ENCODE measurements around the gene ESYT3.
"Not testable (repeated sequence)": the region's sequence is repeated elsewhere in the genome, so short reads cannot be mapped to it uniquely, and the experiment has no call there.

ESYT3 gene

DNA sequence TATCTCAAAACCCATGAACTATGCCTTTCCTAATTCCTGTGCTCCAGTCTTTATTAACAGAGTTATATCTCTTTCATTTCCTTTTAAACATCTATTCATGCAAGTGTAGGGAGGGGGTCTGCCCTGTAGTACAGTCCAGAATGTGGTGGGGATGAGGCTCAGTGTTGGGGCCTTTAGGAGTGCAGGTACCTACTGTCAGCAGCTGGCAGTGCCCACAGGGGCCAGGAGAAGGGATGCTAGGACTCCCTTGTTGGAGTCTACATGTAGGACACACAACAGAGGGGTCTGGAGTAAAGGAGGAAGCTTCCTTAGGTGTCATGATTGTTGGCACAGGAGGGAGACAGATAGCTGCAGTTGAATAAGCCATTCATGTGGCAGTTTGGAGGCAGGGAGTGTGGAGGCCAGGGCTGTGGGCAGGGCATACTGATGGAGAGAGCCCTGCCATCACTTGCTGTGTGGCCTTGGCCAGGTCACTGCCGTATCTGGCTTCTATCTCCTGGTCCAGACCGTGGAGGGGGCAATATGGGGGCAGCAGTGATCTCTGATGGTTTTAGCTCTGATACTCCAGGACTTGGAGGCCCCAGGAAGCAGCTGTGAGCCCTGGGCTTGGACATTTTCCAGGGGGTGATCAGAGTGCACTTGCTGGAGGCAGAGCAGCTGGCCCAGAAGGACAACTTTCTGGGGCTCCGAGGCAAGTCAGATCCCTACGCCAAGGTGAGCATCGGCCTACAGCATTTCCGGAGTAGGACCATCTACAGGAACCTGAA, 29.5 kb downstream of the ESYT3 start:
- peak; percentile 35 for DNase-seq

- no peak for DNase-seq
Measured at GRCh38 chr3:138464491-138464860, 30.1 kb downstream of the ESYT3 start.

GRCh38 chr3:138465451-138465850, 31.0 kb downstream of the ESYT3 start:
- no peak for DNase-seq

DNA sequence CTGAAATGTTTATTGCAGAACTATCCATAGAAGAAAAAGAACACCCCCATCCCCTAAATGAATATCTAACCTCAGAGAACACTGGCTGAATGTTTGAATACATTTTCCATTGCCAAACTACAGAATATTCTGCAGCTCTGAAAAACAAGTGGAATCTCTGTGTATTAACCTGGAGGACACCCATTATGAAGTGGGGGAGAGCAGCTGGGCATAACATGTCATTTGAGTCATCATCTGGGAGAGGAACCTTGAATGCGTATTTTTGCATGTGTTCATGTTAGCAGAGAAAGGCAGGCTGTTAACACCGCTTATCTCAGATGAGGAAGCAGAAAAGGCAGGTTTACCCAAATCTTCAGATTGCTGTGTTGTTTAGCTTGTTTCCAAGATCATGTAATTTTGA, 31.5 kb downstream of the ESYT3 start:
- no peak for DNase-seq

DNA sequence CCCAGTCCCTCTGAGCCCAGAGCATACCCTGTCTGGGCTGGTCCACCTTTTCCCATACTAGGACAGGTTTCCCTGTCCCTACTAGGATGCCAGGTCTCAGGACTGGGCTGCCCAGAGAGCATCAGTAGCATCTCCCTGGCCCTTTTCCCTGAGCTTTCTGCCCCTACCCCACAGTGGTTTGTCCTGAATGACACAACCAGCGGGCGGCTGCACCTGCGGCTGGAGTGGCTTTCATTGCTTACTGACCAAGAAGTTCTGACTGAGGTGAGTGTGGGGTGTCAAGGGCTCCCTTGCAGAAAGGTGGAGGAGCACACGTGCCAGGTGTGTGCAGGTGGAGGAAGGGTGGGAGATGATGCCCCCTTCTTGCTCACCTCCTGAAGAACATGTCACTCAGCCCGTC, 33.5 kb downstream of the ESYT3 start:
- DNase-seq = no peak

- no peak for DNase-seq
Measured at GRCh38 chr3:138468451-138468850, 34.0 kb downstream of the ESYT3 start.

GRCh38 chr3:138468886-138469285, 34.5 kb downstream of the ESYT3 start:
- no peak for DNase-seq

- no peak for DNase-seq
Measured at GRCh38 chr3:138469874-138470273, 35.5 kb downstream of the ESYT3 start.

- DNase-seq = no peak
Measured at GRCh38 chr3:138470687-138471086, 36.3 kb downstream of the ESYT3 start.

DNA sequence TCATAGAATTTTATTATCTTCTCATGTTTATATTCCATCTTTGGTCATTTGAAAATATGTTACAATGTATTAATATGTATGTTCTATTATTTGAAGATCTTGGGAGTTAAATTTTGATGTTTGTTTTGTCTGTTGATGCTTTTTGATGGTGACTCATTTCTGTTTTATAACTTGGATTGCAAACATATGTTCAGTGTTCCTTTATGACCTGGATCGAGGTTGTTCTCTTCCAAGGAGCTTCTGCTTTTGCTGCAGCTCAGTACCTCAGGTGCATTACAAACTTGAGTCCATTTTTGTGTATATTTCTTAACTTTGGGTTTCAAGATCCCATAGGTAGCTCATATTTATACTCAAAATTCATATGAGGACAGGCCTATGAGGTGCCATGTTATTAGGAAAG, 37.1 kb downstream of the ESYT3 start:
- no peak for DNase-seq

GRCh38 chr3:138472141-138472825, 37.9 kb downstream of the ESYT3 start:
- DNase-seq = no peak

DNA sequence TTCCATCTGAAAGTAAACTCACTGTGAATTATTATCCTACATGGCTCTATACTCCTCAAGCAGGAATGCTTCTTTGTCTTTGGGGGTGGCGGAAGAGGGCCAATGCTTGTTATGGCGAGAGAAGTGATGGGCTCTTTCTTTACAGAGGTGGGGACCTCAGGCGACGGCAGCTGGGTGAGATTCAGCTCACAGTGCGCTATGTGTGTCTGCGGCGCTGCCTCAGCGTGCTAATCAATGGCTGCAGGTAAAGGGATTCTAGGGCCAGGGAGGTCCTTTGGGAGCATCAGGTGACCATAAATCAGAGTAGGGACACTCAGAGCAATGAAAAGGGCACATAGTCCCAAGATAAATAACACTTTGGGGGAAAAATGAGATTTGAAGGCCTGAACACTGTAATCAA, 39.0 kb downstream of the ESYT3 start:
- DNase-seq = no peak

- DNase-seq = no peak
Measured at GRCh38 chr3:138474163-138474562, 39.7 kb downstream of the ESYT3 start.

GRCh38 chr3:138476526-138476925, 42.1 kb downstream of the ESYT3 start:
- DNase-seq = no peak

- no peak for DNase-seq
Measured at GRCh38 chr3:138477120-138477519, 42.7 kb downstream of the ESYT3 start.

GRCh38 chr3:138477801-138478200, 43.4 kb downstream of the ESYT3 start:
- no peak for DNase-seq

- DNase-seq = no peak
Measured at GRCh38 chr3:138479438-138479863, 45.0 kb downstream of the ESYT3 start.

DNA sequence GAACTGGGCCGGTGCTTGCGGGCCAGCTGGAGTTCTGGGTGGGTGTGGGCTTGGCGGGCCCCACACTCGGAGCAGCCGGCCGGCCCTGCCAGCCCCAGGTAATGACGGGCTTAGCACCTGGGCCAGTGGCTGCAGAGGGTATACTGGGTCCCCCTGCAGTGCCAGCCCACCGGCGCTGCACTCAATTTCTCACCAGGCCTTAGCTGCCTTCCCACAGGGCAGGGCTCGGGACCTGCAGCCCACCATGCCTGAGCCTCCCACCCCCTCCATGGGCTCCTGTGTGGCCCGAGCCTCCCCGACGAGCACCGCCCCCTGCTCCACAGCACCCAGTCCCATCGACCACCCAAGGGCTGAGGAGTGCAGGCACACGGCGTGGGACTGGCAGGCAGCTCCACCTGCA, 50.3 kb downstream of the ESYT3 start:
- DNase-seq = not testable (repeated sequence)

GRCh38 chr3:138486580-138486979, 52.2 kb downstream of the ESYT3 start:
- DNase-seq = not testable (repeated sequence)

GRCh38 chr3:138491971-138492370, 57.6 kb downstream of the ESYT3 start:
- DNase-seq = no peak

GRCh38 chr3:138492980-138493675, 58.7 kb downstream of the ESYT3 start:
- no peak for DNase-seq

GRCh38 chr3:138493804-138494606, 59.6 kb downstream of the ESYT3 start:
- DNase-seq = no peak

- no peak for DNase-seq
Measured at GRCh38 chr3:138494607-138494929, 60.2 kb downstream of the ESYT3 start.

Data from DMS 273 treated with DMSO at 0.1 percent for 48 hours (cell line).